ENCODE measurements around the gene EIF4E2.

Gene EIF4E2

GRCh38 chr2:232613538-232614134, 63.1 kb downstream of the EIF4E2 start:
- no peaks in the 10 kb centered on the region for H3K36me3 ChIP-seq (ENCODE audit: control insufficient read depth, insufficient read depth, low read length)
- WGBS, 2 experiments: 69 to 73% methylated on average over 3 of the region's 3 CpGs
- no peaks in the 10 kb centered on the region for H3K9me3 ChIP-seq (ENCODE audit: control insufficient read depth, low read length)
- no peak overlapping the region for H3K27ac ChIP-seq (ENCODE audit: insufficient read depth, low read depth, low read length, poor library complexity, severe bottlenecking)
- H3K4me3 ChIP-seq (ENCODE audit: insufficient read depth, low read depth, low read length): no peak overlapping the region
- no peaks in the 10 kb centered on the region for H3K27me3 ChIP-seq (ENCODE audit: control insufficient read depth, insufficient read depth, low read length, poor library complexity, severe bottlenecking)
- peaks cover 3% of the 10 kb centered on the region for H3K4me1 ChIP-seq (ENCODE audit: control insufficient read depth, insufficient read depth, low read length)

GRCh38 chr2:232615339-232615738, 64.8 kb downstream of the EIF4E2 start:
- Histone ChIP-seq H3K4me1 (ENCODE audit: control insufficient read depth, insufficient read depth, low read length) (peaks cover 3% of the 10 kb centered on the region), H3K4me3 (ENCODE audit: insufficient read depth, low read depth, low read length) (no peak overlapping the region), H3K27me3 (ENCODE audit: control insufficient read depth, insufficient read depth, low read length, poor library complexity, severe bottlenecking) (no peaks in the 10 kb centered on the region), H3K9me3 (ENCODE audit: control insufficient read depth, low read length) (no peaks in the 10 kb centered on the region), H3K36me3 (ENCODE audit: control insufficient read depth, insufficient read depth, low read length) (no peaks in the 10 kb centered on the region), H3K27ac (ENCODE audit: insufficient read depth, low read depth, low read length, poor library complexity, severe bottlenecking) (no peak overlapping the region)
- WGBS, 2 experiments: 85 to 88% methylated on average over 6 to 7 of the region's 8 CpGs
